HG03139 (cell line): ENCODE data around the gene ZNF407.
A peak's percentile ranks its signal among the peaks of the same experiment; 100 is the strongest.
"Not testable (repeated sequence)": the region's sequence is repeated elsewhere in the genome, so short reads cannot be mapped to it uniquely, and the experiment has no call there.

Source experiments
- ATAC-seq: cut with Tn5 transposase; IDR thresholded peaks from one replicate; pipeline ENCODE4 v1.9.1; 2021; ENCODE audit not compliant: unreplicated experiment

The ZNF407 gene, protein sequence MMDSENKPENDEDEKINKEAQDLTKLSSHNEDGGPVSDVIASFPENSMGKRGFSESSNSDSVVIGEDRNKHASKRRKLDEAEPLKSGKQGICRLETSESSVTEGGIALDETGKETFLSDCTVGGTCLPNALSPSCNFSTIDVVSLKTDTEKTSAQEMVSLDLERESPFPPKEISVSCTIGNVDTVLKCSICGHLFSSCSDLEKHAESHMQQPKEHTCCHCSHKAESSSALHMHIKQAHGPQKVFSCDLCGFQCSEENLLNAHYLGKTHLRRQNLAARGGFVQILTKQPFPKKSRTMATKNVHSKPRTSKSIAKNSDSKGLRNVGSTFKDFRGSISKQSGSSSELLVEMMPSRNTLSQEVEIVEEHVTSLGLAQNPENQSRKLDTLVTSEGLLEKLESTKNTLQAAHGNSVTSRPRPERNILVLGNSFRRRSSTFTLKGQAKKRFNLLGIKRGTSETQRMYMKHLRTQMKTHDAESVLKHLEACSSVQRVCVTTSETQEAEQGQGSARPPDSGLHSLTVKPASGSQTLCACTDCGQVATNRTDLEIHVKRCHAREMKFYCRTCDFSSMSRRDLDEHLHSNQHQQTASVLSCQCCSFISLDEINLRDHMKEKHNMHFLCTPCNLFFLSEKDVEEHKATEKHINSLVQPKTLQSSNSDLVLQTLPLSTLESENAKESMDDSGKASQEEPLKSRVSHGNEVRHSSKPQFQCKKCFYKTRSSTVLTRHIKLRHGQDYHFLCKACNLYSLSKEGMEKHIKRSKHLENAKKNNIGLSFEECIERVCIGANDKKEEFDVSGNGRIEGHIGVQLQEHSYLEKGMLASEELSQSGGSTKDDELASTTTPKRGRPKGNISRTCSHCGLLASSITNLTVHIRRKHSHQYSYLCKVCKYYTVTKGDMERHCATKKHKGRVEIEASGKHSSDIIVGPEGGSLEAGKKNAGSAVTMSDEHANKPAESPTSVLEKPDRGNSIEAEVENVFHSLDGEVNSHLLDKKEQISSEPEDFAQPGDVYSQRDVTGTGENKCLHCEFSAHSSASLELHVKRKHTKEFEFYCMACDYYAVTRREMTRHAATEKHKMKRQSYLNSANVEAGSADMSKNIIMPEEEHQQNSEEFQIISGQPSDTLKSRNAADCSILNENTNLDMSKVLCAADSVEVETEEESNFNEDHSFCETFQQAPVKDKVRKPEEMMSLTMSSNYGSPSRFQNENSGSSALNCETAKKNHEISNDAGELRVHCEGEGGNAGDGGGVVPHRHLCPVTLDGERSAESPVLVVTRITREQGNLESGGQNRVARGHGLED (N-terminal part only)

DNA sequence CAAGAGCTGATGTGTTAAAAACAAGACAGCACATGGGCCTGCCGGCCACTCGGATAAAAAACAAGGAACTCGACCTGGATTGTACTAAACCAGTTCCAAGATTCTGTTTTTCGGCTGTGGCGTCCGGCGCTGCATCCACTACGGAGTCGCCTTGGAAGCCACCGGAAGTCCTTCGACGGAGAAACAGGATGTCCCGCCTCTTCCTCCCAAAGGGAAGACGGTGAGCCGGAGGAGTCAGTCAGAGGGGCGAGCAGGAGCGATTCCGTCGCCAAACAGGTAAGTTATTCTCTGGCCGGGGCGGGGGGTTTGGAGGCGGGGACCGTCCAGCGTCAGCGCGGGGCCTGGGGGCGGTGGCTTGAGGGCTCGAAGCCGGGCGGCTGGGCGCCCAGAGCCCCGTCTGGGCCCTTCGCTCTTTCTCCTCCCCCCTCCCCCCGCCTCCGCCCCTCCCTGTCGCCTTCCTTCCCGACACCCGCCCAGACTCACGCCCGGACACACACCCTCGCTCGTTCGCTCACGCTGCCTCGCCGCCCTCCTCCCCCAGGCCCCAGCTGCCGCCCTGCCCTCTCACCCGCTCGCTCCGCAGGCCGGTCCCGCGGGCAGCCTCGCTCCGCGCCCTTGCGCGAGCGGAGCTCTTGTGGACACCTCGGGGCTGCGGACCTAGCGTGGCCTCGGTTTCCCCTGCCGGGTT lies at the start of gene ZNF407:
TSS of gene ZNF407 (plus strand) at position 209 of the 688 bp plus-strand sequence. CDS start 33,150 bp downstream, outside the sequence.
- ATAC-seq = peak; percentile 64

DNA sequence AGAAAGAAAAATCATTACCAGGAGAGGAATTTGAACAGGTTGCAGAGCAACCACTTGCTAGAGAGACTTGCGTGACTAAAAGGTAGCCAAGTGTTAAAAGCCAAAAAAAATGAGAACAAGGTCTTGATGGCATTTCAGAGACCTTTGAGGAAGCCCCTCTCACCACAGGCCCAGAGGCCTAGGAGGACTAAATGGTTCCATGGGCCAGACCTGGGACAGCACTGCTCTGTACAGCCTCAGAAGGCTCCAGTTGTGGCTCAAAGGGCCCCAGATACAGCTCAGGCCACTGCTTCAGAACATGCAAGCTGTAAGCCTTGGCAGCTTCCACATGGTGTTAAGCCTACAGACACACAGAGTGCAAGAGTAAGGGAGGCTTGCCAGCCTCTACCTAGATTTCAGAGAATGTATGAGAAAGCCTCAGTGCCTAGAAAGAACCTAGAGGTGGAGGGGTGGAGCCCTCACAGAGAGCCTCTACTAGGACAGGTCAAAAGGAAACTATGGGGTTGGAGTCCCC lies 48.0 kb upstream of the ZNF407 start:
- no peak for ATAC-seq

DNA sequence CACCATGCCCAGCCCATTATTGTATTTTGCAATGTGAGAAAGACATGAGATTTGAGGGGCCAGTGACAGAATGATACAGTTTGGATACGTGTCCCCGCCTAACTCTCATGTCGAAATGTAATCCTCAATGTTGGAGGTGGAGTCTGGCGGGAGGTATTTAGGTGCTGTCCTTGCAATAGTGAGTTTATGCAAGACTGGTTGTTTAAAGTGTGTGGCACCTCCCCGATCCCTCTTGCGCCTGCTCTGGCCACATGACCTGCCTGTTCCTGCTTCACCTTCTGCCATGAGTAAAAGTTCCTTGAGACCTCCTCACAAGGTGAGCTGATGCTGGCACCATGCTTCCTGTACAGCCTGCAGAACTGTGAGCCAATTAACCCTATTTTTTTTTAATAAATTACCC lies 46.8 kb upstream of the ZNF407 start:
- no peak for ATAC-seq

DNA sequence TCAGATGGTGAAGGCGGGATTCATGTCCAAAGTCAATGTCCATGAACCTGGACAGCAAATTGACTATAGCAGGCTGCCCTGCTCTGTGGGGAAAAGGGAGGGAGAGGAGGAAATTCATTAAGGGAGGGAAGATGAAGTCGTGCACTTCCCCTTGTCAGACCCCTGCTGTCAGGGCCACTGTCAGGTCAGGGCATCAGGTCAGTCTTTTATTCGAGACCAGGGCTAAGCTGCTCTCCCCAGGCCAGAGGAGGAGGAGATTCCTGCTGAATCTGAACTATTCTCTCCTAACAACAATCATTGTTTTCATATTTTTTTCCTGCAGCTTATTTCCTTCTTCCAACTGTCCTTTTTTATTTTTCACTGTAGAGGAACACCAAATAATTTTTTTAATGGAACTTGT lies 46.2 kb upstream of the ZNF407 start:
- ATAC-seq = no peak

DNA sequence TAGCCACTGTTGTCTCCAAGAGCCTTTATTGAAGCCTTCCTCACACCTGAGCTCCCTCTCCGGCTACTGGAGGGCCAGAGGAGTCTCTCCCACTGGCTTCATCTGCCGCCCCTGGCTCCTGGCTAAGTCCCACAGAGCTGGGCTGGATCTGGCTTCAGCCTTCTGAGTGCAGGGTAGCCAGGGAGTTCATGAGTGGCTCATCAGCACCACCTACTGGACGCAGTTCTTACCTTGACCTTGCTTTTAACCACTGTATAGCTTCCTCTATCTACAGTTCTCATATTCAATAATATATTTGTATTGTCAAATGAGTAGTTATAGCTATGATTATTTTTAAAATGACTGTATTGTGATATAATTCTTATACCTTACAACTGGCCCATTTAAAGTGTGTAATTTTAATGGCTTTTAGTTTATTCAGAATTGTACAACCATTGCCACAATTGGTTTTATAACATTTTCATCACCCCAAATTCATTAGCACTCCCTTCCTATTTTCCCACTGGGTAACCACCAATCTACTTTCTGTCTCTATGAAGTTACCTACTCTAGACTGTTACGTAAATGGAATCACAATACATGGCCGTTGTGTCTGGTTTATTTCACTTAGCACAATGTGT lies 45.6 kb upstream of the ZNF407 start:
- ATAC-seq = peak; percentile 96

DNA sequence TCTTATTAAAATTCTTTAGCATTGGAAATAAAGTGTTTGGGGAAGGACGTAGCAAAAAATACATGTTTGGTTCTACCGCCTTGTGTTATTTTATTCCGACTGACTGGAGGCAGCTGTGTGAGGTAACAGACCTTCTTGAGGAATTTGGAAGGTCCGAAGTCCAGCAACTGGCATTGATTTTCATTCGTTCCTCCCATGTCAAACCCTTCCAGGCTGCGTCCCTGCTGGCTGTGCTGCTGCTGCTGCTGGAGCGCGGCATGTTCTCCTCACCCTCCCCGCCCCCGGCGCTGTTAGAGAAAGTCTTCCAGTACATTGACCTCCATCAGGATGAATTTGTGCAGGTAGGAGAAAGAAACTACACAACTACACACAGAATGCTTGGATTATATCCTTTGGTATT lies 41.5 kb upstream of the ZNF407 start:
- ATAC-seq = no peak

DNA sequence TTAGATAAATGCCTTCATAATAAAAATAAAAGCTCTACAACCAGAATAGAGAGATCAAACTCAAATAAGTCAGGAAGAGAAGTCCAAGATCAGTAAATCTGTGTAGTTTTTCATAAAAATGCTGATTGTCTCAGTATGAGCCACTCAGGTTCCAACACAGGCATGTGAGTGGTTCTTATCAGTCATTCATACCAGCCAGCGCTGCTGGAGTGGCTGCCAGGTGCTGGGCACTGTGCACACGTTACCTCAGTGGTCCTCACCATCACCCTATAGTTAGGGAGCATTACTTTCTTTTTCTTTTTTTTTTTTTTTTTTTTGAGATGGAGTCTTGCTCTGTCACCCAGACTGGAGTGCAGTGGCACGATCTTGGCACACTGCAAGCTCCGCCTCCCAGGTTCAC lies 39.6 kb upstream of the ZNF407 start:
- ATAC-seq = no peak

DNA sequence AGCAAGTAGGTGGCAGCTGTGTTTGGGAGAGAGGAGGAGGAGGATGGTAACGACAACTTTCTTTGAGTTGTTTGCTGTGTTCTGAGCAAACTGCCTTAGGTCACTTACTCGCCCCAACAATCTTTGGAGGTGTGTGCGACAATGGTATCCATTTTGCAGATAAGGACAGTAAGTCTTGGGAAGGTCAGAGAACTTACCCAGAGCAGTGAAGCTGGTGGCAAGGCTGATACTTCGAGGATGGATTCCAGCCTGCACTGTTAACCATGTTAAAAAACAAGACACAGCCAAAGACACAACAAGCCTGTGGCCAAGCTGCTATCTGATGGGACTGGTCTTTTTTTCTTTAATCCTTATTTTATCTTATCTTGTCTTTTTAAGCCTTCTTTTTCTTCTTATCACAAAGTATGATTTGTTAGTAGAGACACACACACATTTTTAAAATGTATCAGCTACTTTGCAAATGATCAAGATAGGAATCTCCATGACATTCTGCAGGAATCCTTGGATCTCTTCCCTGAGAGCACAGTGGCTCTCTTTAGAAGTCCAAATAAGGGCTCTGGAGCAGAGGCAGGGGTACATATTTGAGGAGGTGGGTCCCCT lies 35.4 kb upstream of the ZNF407 start:
- ATAC-seq = no peak

DNA sequence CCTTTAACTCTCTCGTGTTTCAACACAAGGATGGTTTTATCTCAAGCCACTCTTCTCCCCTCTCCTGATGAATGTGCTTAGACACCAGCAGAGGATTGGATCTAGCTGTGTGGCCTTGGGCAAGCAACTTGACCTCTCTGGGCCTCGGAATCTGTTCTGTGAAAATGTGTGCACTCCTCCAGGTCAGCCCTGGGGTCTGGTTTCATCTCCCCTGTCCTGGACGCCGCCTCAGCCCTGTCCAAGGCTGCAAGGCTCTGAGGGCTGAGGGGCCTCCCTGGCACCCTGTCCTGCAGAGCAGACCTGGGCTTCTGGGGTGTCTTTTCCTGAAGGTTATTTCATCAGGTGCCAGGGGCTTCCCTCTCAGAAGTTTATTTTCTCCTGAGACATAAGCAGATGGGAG lies 34.9 kb upstream of the ZNF407 start:
- ATAC-seq = no peak

DNA sequence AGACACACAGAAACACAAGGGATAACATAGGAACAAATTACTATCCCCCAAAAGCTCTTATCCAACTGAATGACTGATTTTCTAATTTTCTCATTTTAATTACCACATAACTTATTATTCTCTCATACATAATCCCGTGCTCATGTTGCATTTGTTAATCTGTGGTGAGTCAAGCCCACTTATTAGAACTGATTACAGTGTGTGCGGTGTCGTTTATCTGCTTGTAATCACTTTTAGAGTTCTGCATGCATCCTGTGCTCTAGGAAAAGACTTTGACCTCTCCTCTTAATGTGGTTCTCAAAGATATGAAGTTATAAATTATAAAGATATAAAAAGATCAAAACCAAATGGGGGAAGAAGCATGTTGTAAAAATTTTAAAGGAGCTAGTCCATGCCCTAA lies 33.7 kb upstream of the ZNF407 start:
- no peak for ATAC-seq

DNA sequence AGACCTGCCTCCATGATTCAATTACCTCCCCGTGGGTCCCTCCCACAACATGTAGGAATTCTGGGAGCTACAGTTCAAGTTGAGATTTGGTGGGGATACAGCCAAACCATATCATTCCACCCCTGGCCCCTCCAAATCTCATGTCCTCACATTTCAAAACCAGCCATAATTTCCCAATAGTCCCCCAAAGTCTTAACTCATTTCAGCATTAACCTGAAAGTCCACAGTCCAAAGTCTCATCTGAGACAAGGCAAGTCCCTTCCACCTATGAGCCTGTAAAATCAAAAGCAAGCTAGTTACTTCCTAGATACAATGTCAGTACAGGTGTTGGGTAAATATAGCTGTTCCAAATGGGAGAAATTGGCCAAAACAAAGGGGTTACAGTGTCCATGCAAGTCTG lies 32.5 kb upstream of the ZNF407 start:
- not testable (repeated sequence) for ATAC-seq

DNA sequence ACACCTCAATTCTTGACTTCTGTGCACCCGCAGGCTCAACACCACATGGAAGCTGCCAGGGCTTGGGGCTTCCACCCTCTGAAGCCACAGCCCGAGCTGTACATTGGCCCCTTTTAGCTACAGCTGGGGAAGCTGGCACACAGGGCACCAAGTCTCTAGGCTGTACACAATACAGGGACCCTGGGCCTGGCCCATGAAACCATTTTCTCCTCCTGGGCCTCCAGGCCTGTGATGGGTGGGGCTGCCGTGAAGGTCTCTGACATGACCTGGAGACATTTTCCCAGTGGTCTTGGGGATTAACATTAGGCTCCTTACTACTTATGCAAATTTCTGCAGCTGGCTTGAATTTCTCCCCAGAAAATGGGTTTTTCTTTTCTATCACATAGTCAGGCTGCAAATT lies 31.7 kb upstream of the ZNF407 start:
- ATAC-seq = not testable (repeated sequence)

DNA sequence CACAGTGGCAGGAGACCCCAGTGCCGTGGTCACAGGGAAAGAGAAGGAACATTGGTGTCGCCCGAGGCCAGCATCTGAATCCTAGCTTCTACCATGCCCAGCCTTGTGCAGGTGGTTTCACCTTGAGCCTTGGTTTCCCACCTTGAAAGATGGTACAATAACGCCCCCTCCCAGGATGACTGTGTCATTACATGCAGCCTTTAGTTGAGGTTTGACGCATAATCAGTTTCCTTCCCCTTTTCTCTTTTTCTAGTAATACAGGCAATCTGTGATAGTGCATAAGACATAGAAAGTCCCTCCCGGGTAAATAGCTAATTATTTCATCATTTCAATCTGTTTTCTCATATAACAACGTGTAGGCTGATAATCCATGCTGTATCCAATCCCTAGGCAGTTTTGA lies 29.8 kb upstream of the ZNF407 start:
- no peak for ATAC-seq

DNA sequence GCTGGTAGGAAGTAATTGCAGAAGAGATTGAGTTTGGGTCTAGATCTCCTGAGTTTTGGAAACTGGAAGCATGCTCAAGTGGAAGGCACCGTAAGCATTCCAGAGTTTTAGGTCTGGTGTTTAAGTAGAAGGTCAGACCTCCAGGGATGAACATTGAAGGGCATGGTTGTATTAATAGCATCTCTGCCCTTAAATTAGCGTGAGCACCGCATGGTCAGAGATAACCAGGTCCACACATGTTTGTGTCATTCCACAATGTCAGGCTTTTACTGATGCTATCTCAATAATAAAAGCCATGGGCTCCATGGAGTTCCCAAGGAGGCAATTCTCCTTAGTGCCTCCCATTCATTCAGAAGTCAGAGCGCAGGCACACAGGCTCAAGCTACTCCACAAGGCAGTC lies 28.3 kb upstream of the ZNF407 start:
- no peak for ATAC-seq

DNA sequence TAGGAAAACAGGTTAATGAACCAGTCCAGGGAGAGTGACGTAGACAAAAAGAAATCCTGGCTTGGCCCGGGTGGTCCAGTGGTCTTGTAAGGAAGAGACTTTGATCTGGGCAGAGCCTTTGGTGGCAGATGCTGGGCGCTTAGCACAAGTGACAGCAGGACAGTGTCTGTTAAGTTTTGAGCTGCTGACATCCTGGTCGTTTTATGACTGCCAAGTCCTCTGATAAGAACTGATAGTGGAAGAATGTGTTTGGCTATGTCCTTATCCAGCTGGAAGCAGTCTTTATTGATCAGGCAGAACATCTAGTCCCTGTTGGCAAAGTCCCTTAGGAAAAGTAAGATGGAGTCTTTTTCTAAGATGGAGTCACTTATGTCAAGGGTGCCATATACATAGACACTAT lies 27.4 kb upstream of the ZNF407 start:
- ATAC-seq = no peak

DNA sequence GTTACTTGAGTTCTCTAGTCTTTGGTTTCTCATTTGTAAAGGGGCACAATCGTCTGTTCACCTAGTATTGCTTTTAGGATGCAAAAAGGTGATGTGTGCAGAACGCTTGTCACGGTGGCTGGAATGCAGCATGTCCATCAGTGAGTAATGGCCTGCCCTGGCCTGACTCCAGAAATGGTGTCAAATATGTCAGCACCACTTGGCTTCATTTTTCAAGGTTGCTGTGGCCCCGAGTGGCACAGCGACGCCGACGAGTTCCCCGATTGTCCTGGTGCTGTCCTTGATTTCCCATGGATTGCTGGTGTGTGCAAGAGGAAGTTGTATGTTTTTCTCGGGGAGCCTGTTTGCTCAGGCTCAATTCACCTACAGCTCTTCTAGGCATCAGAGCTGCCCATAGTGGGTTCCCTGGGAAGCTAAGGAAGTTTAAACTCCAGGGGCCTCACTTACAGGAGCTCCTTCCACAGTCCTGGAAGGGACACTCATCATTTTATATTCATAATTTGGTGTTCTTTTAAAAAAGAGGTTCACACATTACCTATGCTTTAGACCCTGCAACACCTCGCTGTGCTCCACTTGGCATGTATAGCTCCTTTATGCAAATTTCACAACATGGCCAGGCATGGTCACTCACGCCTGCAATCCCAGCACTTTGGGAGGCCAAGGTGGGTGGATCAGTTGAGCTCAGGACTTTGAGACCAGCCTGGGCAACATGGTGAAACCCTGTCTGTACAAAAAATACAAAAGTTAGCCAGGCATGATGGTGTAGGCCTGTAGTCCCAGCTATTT lies 25.6 kb upstream of the ZNF407 start:
- no peak for ATAC-seq

DNA sequence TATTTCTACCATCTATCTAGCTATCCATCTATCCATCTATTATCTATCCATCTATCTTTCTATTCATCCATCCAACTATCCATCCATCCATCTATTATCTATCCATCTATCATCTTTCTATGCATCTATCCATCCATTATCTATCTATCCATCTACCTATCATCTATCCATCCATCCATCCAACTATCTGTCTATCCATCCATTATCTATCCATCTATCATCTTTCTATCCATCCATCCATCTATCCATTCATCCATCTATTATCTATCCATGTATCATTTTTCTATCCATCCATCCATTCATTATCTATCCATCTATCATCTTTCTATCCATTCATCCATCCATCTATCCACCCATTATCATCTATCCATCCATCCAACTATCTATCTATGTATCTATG lies 24.6 kb upstream of the ZNF407 start:
- no peak for ATAC-seq

DNA sequence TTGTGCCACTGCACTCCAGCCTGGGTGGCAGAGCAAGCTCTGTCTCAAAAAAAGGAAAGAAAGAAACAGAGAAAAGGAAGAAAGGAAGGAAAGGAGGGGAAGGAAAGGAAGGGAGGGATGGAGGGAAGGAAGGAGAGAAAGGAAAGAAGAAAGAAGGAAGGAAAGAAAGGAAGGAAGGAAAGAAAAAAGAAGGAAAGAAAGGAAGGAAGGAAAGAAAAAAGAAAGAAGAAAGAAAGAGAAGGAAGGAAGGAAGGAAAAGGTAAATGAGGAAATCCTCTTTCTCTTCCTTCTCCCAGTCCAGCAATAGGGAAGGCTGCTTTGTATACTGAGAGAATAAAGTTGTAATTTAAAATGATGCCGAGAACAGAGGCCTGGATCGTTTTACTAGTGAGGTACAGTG lies 22.8 kb upstream of the ZNF407 start:
- ATAC-seq = no peak

DNA sequence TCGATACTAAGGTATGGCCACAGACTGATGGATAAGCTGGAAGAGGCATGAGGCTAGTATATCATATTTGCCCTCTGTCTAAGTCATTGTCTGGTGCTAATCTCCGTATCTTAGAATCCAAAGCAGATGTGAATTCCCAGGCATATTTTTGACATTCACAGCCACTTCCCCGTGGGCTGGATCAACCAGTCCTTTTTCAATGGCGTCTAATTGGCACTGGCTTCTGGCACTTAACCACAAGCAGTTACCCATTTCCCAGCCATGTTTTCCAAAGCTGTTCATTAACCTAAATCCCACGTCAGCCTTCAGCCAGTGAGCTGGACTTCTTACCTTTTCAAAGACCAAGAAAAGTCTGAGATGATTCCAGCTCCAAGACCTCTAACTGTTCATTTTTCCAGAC lies 20.7 kb upstream of the ZNF407 start:
- ATAC-seq = no peak
